ENCODE data around the gene ADRA1B. TPM values are rescaled to one million over a fixed set of nuclear protein-coding genes. Genes with fewer than 3 reads are reported as not detected.

The ADRA1B gene
- total and polyA plus RNA-seq, 8 donors, result 0.18 to 9.3 (median 0.25) TPM; not detected in 3

DNA sequence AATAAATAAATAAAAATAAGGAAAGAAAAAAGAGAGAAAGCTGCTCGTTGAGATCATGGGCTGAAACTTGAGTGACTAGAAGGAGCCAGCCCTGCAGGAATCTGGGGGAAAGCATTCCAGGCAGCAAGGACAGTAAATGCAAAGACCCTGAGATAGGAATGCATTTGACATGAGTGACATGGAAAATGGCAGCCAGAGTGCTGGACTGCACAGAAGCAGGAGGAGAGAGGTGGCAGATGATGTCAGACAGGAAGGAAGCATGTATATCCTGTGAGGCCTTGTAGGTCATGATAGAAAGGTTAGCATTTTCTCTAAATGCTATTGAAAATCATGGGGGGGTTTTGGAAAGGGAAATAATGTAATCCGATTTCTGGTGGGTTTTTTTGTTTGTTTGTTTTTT is 29.1 kb downstream of the ADRA1B start:
- 62 to 80% (median 72%) methylated on average over 2 of the region's 2 CpGs for WGBS, 5 donors
- Histone ChIP-seq H3K27ac (no peak overlapping the region), H3K4me3 (no peak overlapping the region), H3K9me3 (no peaks in the 10 kb centered on the region), H3K36me3 (no peaks in the 10 kb centered on the region), H3K27me3 (no peaks in the 10 kb centered on the region), H3K4me1 (no peaks in the 10 kb centered on the region)
- TF ChIP-seq POLR2AphosphoS5 (IDR thresholded peaks at IDR 0.05), result no peak
- intact Hi-C loops (cut with DNase I; ENCODE audit: low total_unique reads), result no loop called here
- DNase-seq, result no peak

DNA sequence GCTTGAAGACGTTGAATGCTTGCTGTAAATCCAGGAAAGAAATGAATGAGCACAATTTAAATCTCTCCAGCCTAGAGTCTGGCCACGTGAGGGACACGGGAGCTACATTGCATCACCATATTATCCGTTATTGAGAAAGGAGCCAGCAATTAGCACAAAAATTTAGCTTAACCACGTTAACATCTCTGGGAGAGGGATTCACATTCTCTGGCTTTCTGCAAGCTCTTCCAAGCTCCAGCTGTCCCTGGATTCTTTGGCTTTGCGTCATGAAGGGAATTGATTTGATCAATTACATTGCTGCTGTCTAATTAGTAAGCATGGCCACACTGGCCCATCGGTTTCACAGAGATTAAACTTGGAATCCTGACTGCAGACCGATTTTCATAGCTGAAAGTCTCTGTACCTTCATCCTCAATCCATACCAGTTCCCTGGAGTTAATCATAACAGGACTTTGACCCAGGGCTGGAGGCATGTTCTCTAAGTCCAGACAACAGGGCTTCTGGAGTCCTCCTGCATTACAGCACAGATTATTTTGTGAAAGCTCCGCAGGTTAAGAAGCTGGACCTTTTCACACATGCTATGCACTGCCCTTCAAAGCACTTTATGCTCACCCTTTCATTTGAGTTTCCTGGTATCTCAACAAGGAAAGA is 31.6 kb downstream of the ADRA1B start:
- peak in 1 of 2 donors; percentile 14 for DNase-seq
- H3K36me3 ChIP-seq, result no peaks in the 10 kb centered on the region
- no peaks in the 10 kb centered on the region for H3K27me3 ChIP-seq
- H3K9me3 ChIP-seq, result no peaks in the 10 kb centered on the region
- H3K4me1 ChIP-seq, result no peaks in the 10 kb centered on the region
- WGBS, 5 donors, result 56 to 67% (median 64%) methylated on average over 9 of the region's 9 CpGs
- no peak overlapping the region for H3K4me3 ChIP-seq
- no peak overlapping the region for H3K27ac ChIP-seq
- TF ChIP-seq POLR2AphosphoS5 (IDR thresholded peaks at IDR 0.05) (no peak), EP300 (IDR thresholded peaks at IDR 0.05) (no peak)
- TF ChIP-seq, protein P1, sequence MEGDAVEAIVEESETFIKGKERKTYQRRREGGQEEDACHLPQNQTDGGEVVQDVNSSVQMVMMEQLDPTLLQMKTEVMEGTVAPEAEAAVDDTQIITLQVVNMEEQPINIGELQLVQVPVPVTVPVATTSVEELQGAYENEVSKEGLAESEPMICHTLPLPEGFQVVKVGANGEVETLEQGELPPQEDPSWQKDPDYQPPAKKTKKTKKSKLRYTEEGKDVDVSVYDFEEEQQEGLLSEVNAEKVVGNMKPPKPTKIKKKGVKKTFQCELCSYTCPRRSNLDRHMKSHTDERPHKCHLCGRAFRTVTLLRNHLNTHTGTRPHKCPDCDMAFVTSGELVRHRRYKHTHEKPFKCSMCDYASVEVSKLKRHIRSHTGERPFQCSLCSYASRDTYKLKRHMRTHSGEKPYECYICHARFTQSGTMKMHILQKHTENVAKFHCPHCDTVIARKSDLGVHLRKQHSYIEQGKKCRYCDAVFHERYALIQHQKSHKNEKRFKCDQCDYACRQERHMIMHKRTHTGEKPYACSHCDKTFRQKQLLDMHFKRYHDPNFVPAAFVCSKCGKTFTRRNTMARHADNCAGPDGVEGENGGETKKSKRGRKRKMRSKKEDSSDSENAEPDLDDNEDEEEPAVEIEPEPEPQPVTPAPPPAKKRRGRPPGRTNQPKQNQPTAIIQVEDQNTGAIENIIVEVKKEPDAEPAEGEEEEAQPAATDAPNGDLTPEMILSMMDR (IDR thresholded peaks at IDR 0.05), result no peak
- intact Hi-C loops (cut with DNase I; ENCODE audit: low total_unique reads), result no loop called here

DNA sequence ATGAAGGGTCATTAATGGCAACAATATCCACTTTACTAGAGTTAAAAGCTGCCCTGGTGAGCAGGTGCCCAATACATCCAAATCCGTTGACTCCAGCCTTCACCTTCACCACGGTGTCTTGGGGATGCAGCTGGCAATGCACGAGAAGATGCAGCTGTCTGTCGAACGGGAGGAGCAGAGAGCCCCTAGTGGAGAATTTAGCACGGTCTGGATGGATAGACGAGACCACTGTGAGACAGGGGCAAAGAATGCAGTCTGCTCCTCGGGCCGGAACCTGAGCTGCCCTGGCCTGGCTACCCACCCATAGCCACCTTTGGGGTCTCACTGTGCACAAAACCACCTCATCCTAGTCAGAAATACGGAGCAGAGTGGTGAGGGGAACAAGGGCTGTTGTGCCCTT is 35.1 kb downstream of the ADRA1B start:
- no peak overlapping the region for H3K4me3 ChIP-seq
- no peak for TF ChIP-seq EP300 (IDR thresholded peaks at IDR 0.05)
- TF ChIP-seq POLR2AphosphoS5 (IDR thresholded peaks at IDR 0.05), result no peak
- TF ChIP-seq, protein P1 (IDR thresholded peaks at IDR 0.05), result no peak
- TF ChIP-seq POLR2A (IDR thresholded peaks at IDR 0.05), result no peak
- no peaks in the 10 kb centered on the region for H3K27me3 ChIP-seq
- DNase-seq, result no peak
- no peak overlapping the region for H3K27ac ChIP-seq
- intact Hi-C loops (cut with DNase I; ENCODE audit: low total_unique reads), result no loop called here
- no peaks in the 10 kb centered on the region for H3K9me3 ChIP-seq
- no peaks in the 10 kb centered on the region for H3K36me3 ChIP-seq
- WGBS, 5 donors, result 25 to 37% (median 31%) methylated on average over 10 of the region's 10 CpGs
- no peaks in the 10 kb centered on the region for H3K4me1 ChIP-seq

DNA sequence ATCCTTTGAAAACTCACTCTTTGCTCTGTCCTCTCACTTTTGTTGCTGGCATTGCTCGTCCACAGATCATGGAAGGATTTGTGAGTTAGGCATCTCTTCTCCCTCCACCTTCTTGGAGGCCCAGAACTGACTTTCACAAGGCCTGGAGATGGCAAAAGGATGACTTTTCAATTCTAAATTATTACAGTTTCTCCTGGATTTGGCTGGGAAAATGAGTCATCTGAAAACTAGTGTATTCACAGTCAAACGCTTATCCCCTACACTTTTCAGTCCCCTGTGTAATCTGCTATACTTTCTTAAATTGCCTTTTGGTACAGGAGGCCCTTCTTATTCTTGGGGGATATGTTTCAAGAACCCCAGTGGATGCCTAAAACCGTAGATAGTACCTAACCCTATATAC is 35.6 kb downstream of the ADRA1B start:
- TF ChIP-seq, protein P1 (IDR thresholded peaks at IDR 0.05), result no peak
- TF ChIP-seq EP300 (IDR thresholded peaks at IDR 0.05), result no peak
- TF ChIP-seq POLR2A (IDR thresholded peaks at IDR 0.05), result no peak
- no peak for TF ChIP-seq POLR2AphosphoS5 (IDR thresholded peaks at IDR 0.05)
- H3K36me3 ChIP-seq, result no peaks in the 10 kb centered on the region
- H3K27ac ChIP-seq, result no peak overlapping the region

DNA sequence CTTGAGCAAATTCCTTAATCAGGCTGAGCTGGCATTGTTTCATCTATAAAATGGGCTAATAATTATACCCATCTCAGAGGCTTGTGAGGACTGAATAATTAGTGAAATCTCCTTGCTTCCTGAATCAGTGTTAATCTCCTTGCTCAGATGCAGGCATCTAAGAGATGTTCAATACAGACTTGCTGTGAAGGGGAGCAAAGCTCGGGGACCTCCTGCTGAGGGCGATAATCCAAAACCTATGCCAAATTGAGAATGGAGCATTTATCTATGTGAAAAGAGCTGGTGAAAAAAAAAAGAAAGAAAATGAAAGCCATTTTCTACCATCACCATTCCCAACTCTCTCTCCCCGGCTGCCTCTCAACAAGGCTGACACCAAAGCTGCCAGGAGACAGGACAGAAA is 37.3 kb downstream of the ADRA1B start:
- TF ChIP-seq EP300 (IDR thresholded peaks at IDR 0.05), result no peak
- TF ChIP-seq POLR2AphosphoS5 (IDR thresholded peaks at IDR 0.05), result no peak
- WGBS, 5 donors, result 84 to 93% (median 87%) methylated on average over 3 of the region's 3 CpGs
- Histone ChIP-seq H3K36me3 (no peaks in the 10 kb centered on the region), H3K27ac (no peak overlapping the region), H3K4me1 (no peaks in the 10 kb centered on the region), H3K9me3 (no peaks in the 10 kb centered on the region), H3K27me3 (no peaks in the 10 kb centered on the region), H3K4me3 (no peak overlapping the region)
- intact Hi-C loops (cut with DNase I; ENCODE audit: low total_unique reads), result no loop called here
- DNase-seq, result no peak

More for the DNA sequence above, 35.6 kb downstream of the ADRA1B start:
- WGBS, 5 donors, result 65 to 83% (median 74%) methylated on average over 3 of the region's 3 CpGs
- H3K4me1 ChIP-seq, result no peaks in the 10 kb centered on the region
- intact Hi-C loops (cut with DNase I; ENCODE audit: low total_unique reads), result no loop called here
- no peaks in the 10 kb centered on the region for H3K9me3 ChIP-seq
- H3K27me3 ChIP-seq, result no peaks in the 10 kb centered on the region
- no peak overlapping the region for H3K4me3 ChIP-seq
- no peak for DNase-seq

All from stomach (tissue), 9 donors.